Measurements from ENCODE around the gene NAIF1.
A peak's percentile ranks its signal among the peaks of the same experiment; 100 is the strongest.

NAIF1 gene

GRCh38 chr9:128065907-128066712 is 1.0 kb downstream of the NAIF1 start:
- TF ChIP-seq ZNF274 (IDR thresholded peaks at IDR 0.05; ENCODE audit: low read depth, low read length) = no peak
- peak overlapping the region; percentile 65; the same call in 1 of the 2 replicates for H3K4me3 ChIP-seq (ENCODE audit: low read length)

- no peak overlapping the region for H3K4me3 ChIP-seq (ENCODE audit: low read length)
- no peak for TF ChIP-seq ZNF274 (IDR thresholded peaks at IDR 0.05; ENCODE audit: low read depth, low read length)
Measured at GRCh38 chr9:128062846-128063831, 4.0 kb downstream of the NAIF1 start.

- no peak overlapping the region for H3K4me3 ChIP-seq (ENCODE audit: low read length)
- no peak for TF ChIP-seq ZNF274 (IDR thresholded peaks at IDR 0.05; ENCODE audit: low read depth, low read length)
Measured at GRCh38 chr9:128062279-128062678, 4.8 kb downstream of the NAIF1 start.

- TF ChIP-seq ZNF274 (IDR thresholded peaks at IDR 0.05; ENCODE audit: low read depth, low read length) = no peak
- no peak overlapping the region for H3K4me3 ChIP-seq (ENCODE audit: low read length)
Measured at GRCh38 chr9:128061275-128061960, 5.7 kb downstream of the NAIF1 start.

GRCh38 chr9:128059365-128059983 is 7.6 kb downstream of the NAIF1 start:
- no peak for TF ChIP-seq ZNF274 (IDR thresholded peaks at IDR 0.05; ENCODE audit: low read depth, low read length)

GRCh38 chr9:128057724-128058409 is 9.3 kb downstream of the NAIF1 start:
- H3K4me3 ChIP-seq (ENCODE audit: low read length) = no peak overlapping the region
- no peak for TF ChIP-seq ZNF274 (IDR thresholded peaks at IDR 0.05; ENCODE audit: low read depth, low read length)

More at GRCh38 chr9:128059365-128059983, 7.6 kb downstream of the NAIF1 start:
- H3K4me3 ChIP-seq (ENCODE audit: low read length) = no peak overlapping the region

GRCh38 chr9:128056887-128057723 is 10.0 kb downstream of the NAIF1 start:
- no peak for TF ChIP-seq ZNF274 (IDR thresholded peaks at IDR 0.05; ENCODE audit: low read depth, low read length)
- H3K4me3 ChIP-seq (ENCODE audit: low read length) = no peak overlapping the region

GRCh38 chr9:128056086-128056485 is 11.0 kb downstream of the NAIF1 start:
- H3K4me3 ChIP-seq (ENCODE audit: low read length) = no peak overlapping the region
- TF ChIP-seq ZNF274 (IDR thresholded peaks at IDR 0.05; ENCODE audit: low read depth, low read length) = no peak

- TF ChIP-seq ZNF274 (IDR thresholded peaks at IDR 0.05; ENCODE audit: low read depth, low read length) = no peak
- H3K4me3 ChIP-seq (ENCODE audit: low read length) = no peak overlapping the region
Measured at GRCh38 chr9:128055344-128056040, 11.6 kb downstream of the NAIF1 start.

GRCh38 chr9:128054087-128054486 is 13.0 kb downstream of the NAIF1 start:
- TF ChIP-seq ZNF274 (IDR thresholded peaks at IDR 0.05; ENCODE audit: low read depth, low read length) = no peak
- H3K4me3 ChIP-seq (ENCODE audit: low read length) = no peak overlapping the region

- TF ChIP-seq ZNF274 (IDR thresholded peaks at IDR 0.05; ENCODE audit: low read depth, low read length) = no peak
- no peak overlapping the region for H3K4me3 ChIP-seq (ENCODE audit: low read length)
Measured at GRCh38 chr9:128053560-128053959, 13.6 kb downstream of the NAIF1 start.

Measured in GM08714 (cell line).